ENCODE measurements around the gene MS4A4A. TPM values are rescaled to one million over a fixed set of nuclear protein-coding genes. Genes with fewer than 3 reads are reported as not detected.

MS4A4A gene
- not detected in 2 replicates for total RNA-seq

- no peak for DNase-seq
- Mint-ChIP-seq H3K4me3 (no peak within 1 kb of the TSS), H3K9me3 (no peaks in the 10 kb centered on the region), H3K27ac (no peak within 1 kb of the TSS), H3K27me3 (no peaks in the 10 kb centered on the region), H3K4me1 (no peaks in the 10 kb centered on the region), H3K36me3 (ENCODE audit: low read depth) (no peaks in the 10 kb centered on the region)
- intact Hi-C loops (cut with micrococcal nuclease), result no loop called here
Measured at GRCh38 chr11:60280412-60280811, at the start of gene MS4A4A. TSS of gene MS4A4A (plus strand) at chr11:60280666. CDS start at chr11:60280676, 10 bp downstream.

GRCh38 chr11:60230681-60231080 is 49.8 kb upstream of the MS4A4A start:
- Mint-ChIP-seq H3K27ac (no peak overlapping the region), H3K36me3 (ENCODE audit: low read depth) (no peaks in the 10 kb centered on the region), H3K4me1 (no peaks in the 10 kb centered on the region), H3K27me3 (no peaks in the 10 kb centered on the region), H3K9me3 (no peaks in the 10 kb centered on the region), H3K4me3 (no peak overlapping the region)
- DNase-seq, result no peak
- intact Hi-C loops (cut with micrococcal nuclease), result no loop called here

- intact Hi-C loops (cut with micrococcal nuclease), result no loop called here
- no peaks in the 10 kb centered on the region for H3K4me1 Mint-ChIP-seq
- H3K27me3 Mint-ChIP-seq, result no peaks in the 10 kb centered on the region
- no peaks in the 10 kb centered on the region for H3K36me3 Mint-ChIP-seq (ENCODE audit: low read depth)
- DNase-seq, result no peak
- no peak overlapping the region for H3K27ac Mint-ChIP-seq
- H3K4me3 Mint-ChIP-seq, result no peak overlapping the region
- no peaks in the 10 kb centered on the region for H3K9me3 Mint-ChIP-seq
Measured at GRCh38 chr11:60235321-60235720, 45.1 kb upstream of the MS4A4A start.

GRCh38 chr11:60240662-60241061 is 39.8 kb upstream of the MS4A4A start:
- no peaks in the 10 kb centered on the region for H3K4me1 Mint-ChIP-seq
- no peaks in the 10 kb centered on the region for H3K36me3 Mint-ChIP-seq (ENCODE audit: low read depth)
- no peak overlapping the region for H3K4me3 Mint-ChIP-seq
- intact Hi-C loops (cut with micrococcal nuclease), result no loop called here
- DNase-seq, result no peak
- H3K27me3 Mint-ChIP-seq, result peaks cover 6% of the 10 kb centered on the region
- no peaks in the 10 kb centered on the region for H3K9me3 Mint-ChIP-seq
- H3K27ac Mint-ChIP-seq, result no peak overlapping the region

- H3K4me1 Mint-ChIP-seq, result no peaks in the 10 kb centered on the region
- no peaks in the 10 kb centered on the region for H3K9me3 Mint-ChIP-seq
- no peaks in the 10 kb centered on the region for H3K36me3 Mint-ChIP-seq (ENCODE audit: low read depth)
- intact Hi-C loops (cut with micrococcal nuclease), result no loop called here
- no peak overlapping the region for H3K4me3 Mint-ChIP-seq
- no peak for DNase-seq
- H3K27me3 Mint-ChIP-seq, result peaks cover 6% of the 10 kb centered on the region
- no peak overlapping the region for H3K27ac Mint-ChIP-seq
Measured at GRCh38 chr11:60241786-60242185, 38.7 kb upstream of the MS4A4A start.

- Mint-ChIP-seq H3K27me3 (peaks cover 9% of the 10 kb centered on the region), H3K9me3 (no peaks in the 10 kb centered on the region), H3K4me3 (no peak within 1 kb of the TSS), H3K36me3 (ENCODE audit: low read depth) (no peaks in the 10 kb centered on the region), H3K27ac (no peak within 1 kb of the TSS), H3K4me1 (no peaks in the 10 kb centered on the region)
- no peak for DNase-seq
- intact Hi-C loops (cut with micrococcal nuclease), result no loop called here
Measured at GRCh38 chr11:60242740-60243239, 37.7 kb upstream of the MS4A4A start, which contains the start of gene MS4A4E. TSS of gene MS4A4E (minus strand) at chr11:60243137. CDS start at chr11:60230055, 13,082 bp downstream.

- H3K9me3 Mint-ChIP-seq, result no peaks in the 10 kb centered on the region
- H3K36me3 Mint-ChIP-seq (ENCODE audit: low read depth), result no peaks in the 10 kb centered on the region
- no peak overlapping the region for H3K4me3 Mint-ChIP-seq
- H3K27me3 Mint-ChIP-seq, result peaks cover 10% of the 10 kb centered on the region
- H3K4me1 Mint-ChIP-seq, result no peaks in the 10 kb centered on the region
- no peak overlapping the region for H3K27ac Mint-ChIP-seq
- DNase-seq, result no peak
- intact Hi-C loops (cut with micrococcal nuclease), result no loop called here
Measured at GRCh38 chr11:60251485-60252212, 28.8 kb upstream of the MS4A4A start.

- Mint-ChIP-seq H3K9me3 (no peaks in the 10 kb centered on the region), H3K4me3 (no peak overlapping the region), H3K4me1 (no peaks in the 10 kb centered on the region), H3K36me3 (ENCODE audit: low read depth) (no peaks in the 10 kb centered on the region), H3K27me3 (peaks cover 7% of the 10 kb centered on the region), H3K27ac (no peak overlapping the region)
- no peak for DNase-seq
- intact Hi-C loops (cut with micrococcal nuclease), result no loop called here
Measured at GRCh38 chr11:60252213-60253108, 28.0 kb upstream of the MS4A4A start.

- Mint-ChIP-seq H3K9me3 (no peaks in the 10 kb centered on the region), H3K4me1 (no peaks in the 10 kb centered on the region), H3K36me3 (ENCODE audit: low read depth) (no peaks in the 10 kb centered on the region), H3K4me3 (no peak overlapping the region), H3K27ac (no peak overlapping the region), H3K27me3 (peaks cover 4% of the 10 kb centered on the region)
- DNase-seq, result no peak
- intact Hi-C loops (cut with micrococcal nuclease), result no loop called here
Measured at GRCh38 chr11:60257956-60258722, 22.3 kb upstream of the MS4A4A start.

- intact Hi-C loops (cut with micrococcal nuclease), result no loop called here
- DNase-seq, result no peak
Measured at GRCh38 chr11:60261014-60261413, 19.5 kb upstream of the MS4A4A start.

GRCh38 chr11:60263402-60263801 is 17.1 kb upstream of the MS4A4A start:
- intact Hi-C loops (cut with micrococcal nuclease), result no loop called here
- Mint-ChIP-seq H3K4me3 (no peak overlapping the region), H3K4me1 (no peaks in the 10 kb centered on the region), H3K27ac (no peak overlapping the region), H3K27me3 (peaks cover 6% of the 10 kb centered on the region), H3K36me3 (ENCODE audit: low read depth) (no peaks in the 10 kb centered on the region), H3K9me3 (no peaks in the 10 kb centered on the region)
- DNase-seq, result no peak

More at GRCh38 chr11:60261014-60261413, 19.5 kb upstream of the MS4A4A start:
- no peaks in the 10 kb centered on the region for H3K9me3 Mint-ChIP-seq
- H3K4me1 Mint-ChIP-seq, result no peaks in the 10 kb centered on the region
- no peak overlapping the region for H3K4me3 Mint-ChIP-seq
- H3K27ac Mint-ChIP-seq, result no peak overlapping the region
- peaks cover 4% of the 10 kb centered on the region for H3K27me3 Mint-ChIP-seq
- no peaks in the 10 kb centered on the region for H3K36me3 Mint-ChIP-seq (ENCODE audit: low read depth)

GRCh38 chr11:60264644-60265043 is 15.8 kb upstream of the MS4A4A start:
- DNase-seq, result no peak
- H3K4me1 Mint-ChIP-seq, result no peaks in the 10 kb centered on the region
- intact Hi-C loops (cut with micrococcal nuclease), result no loop called here
- H3K4me3 Mint-ChIP-seq, result no peak overlapping the region
- H3K27me3 Mint-ChIP-seq, result peaks cover 6% of the 10 kb centered on the region
- H3K27ac Mint-ChIP-seq, result no peak overlapping the region
- H3K9me3 Mint-ChIP-seq, result no peaks in the 10 kb centered on the region
- H3K36me3 Mint-ChIP-seq (ENCODE audit: low read depth), result no peaks in the 10 kb centered on the region

- Mint-ChIP-seq H3K4me3 (no peak overlapping the region), H3K4me1 (no peaks in the 10 kb centered on the region), H3K27me3 (peaks cover 6% of the 10 kb centered on the region), H3K9me3 (no peaks in the 10 kb centered on the region), H3K36me3 (ENCODE audit: low read depth) (no peaks in the 10 kb centered on the region), H3K27ac (no peak overlapping the region)
- peak; percentile 65 for DNase-seq
- intact Hi-C loops (cut with micrococcal nuclease), result no loop called here
Measured at GRCh38 chr11:60265373-60266214, 14.9 kb upstream of the MS4A4A start.

Measured in activated CD4-positive, alpha-beta T cell treated with anti-CD3 and anti-CD28 coated beads, Interleukin-2, amount 10 ng/mL, durations not matched to agents 24 days and 14 days (primary cell).